ENCODE measurements around the gene AIP. TPM values are rescaled to one million over a fixed set of nuclear protein-coding genes. Genes with fewer than 3 reads are reported as not detected.

Gene AIP
- polyA plus RNA-seq, 3 donors, result 76.7 to 132 (median 99.3) TPM

- H3K36me3 ChIP-seq (replicated peaks in 1 of 2; ENCODE audit: control insufficient read depth in 1 of 2, insufficient read depth in 2 of 2, low read length in 2 of 2), result no peaks in the 10 kb centered on the region
- H3K4me1 Mint-ChIP-seq, result peaks cover 33% of the 10 kb centered on the region
- no peaks in the 10 kb centered on the region for H3K9me3 ChIP-seq (replicated peaks in 1 of 2; ENCODE audit: control insufficient read depth in 1 of 2, insufficient read depth in 1 of 2, low read length in 2 of 2)
- no peaks in the 10 kb centered on the region for H4K20me1 ChIP-seq (ENCODE audit: insufficient read depth, low read length)
- no peak for TF ChIP-seq CTCF (IDR thresholded peaks at IDR 0.05)
- peak overlapping the region; percentile 92 for H3K4me2 ChIP-seq (replicated peaks; ENCODE audit: extremely low read depth, low read length, poor library complexity, severe bottlenecking)
- intact Hi-C loops (cut with micrococcal nuclease), result loop anchor here (2.0 to 5.0 kb wide), 4 partner anchors 34 to 66 kb away; partner anchors contain the start of genes PPP1CA (in 1 of the 2), RPS6KB2 (in 1 of the 2) and TBC1D10C (in 1 of the 2)
- peak overlapping the region; percentile 79 to 92 for H3K4me3 Mint-ChIP-seq
- no peak overlapping the region for H3K27ac ChIP-seq (ENCODE audit: low read depth in 1 of 2, low read length in 2 of 2)
- peak overlapping the region in 3 of 7 donors; percentile 26 to 66 (median 47) for H3K27ac Mint-ChIP-seq
- peaks cover 0 to 2% of the 10 kb centered on the region in 2 donors for H3K36me3 Mint-ChIP-seq
- H3K4me3 ChIP-seq (replicated peaks in 1 of 3; ENCODE audit: low read depth in 2 of 3, low read length in 3 of 3), result peak overlapping the region in 2 of 3 experiments; percentile 63 to 88
- H3K9ac ChIP-seq (ENCODE audit: insufficient read depth, low read length, poor library complexity, severe bottlenecking), result peak overlapping the region; percentile 70
- H3K79me2 ChIP-seq (ENCODE audit: insufficient read depth, low read length), result peaks cover 7% of the 10 kb centered on the region
- no peaks in the 10 kb centered on the region for H3K27me3 ChIP-seq (ENCODE audit: control insufficient read depth in 2 of 2, insufficient read depth in 2 of 2, low read length in 2 of 2)
- H3K4me1 ChIP-seq (ENCODE audit: control insufficient read depth in 1 of 2, insufficient read depth in 2 of 2, low read length in 2 of 2), result peaks cover 32 to 52% of the 10 kb centered on the region in 2 donors
- WGBS (ENCODE audit: insufficient coverage), result 70% methylated on average over 5 of the region's 5 CpGs
- peaks cover 0 to 10% (median 4%) of the 10 kb centered on the region in 3 donors for H3K27me3 Mint-ChIP-seq (ENCODE audit: low read depth in 3 of 3)
- DNase-seq, result no peak
- no peak overlapping the region for H2AFZ ChIP-seq (ENCODE audit: insufficient read depth, low read depth, low read length, poor library complexity, severe bottlenecking)
- peaks cover 0 to 2% (median 0%) of the 10 kb centered on the region in 7 donors for H3K9me3 Mint-ChIP-seq
These were observed 14.8 kb upstream of the AIP start for GRCh38 chr11:67468056-67468455.

GRCh38 chr11:67468456-67468758 is 14.4 kb upstream of the AIP start:
- no peaks in the 10 kb centered on the region for H3K36me3 ChIP-seq (replicated peaks in 1 of 2; ENCODE audit: control insufficient read depth in 1 of 2, insufficient read depth in 2 of 2, low read length in 2 of 2)
- peaks cover 0 to 2% (median 0%) of the 10 kb centered on the region in 7 donors for H3K9me3 Mint-ChIP-seq
- H3K79me2 ChIP-seq (ENCODE audit: insufficient read depth, low read length), result peaks cover 7% of the 10 kb centered on the region
- no peaks in the 10 kb centered on the region for H4K20me1 ChIP-seq (ENCODE audit: insufficient read depth, low read length)
- H2AFZ ChIP-seq (ENCODE audit: insufficient read depth, low read depth, low read length, poor library complexity, severe bottlenecking), result peak overlapping the region; percentile 81
- peak overlapping the region; percentile 63 to 88 (median 66) for H3K4me3 ChIP-seq (replicated peaks in 1 of 3; ENCODE audit: low read depth in 2 of 3, low read length in 3 of 3)
- peak overlapping the region in 5 of 7 donors; percentile 26 to 66 (median 52) for H3K27ac Mint-ChIP-seq
- intact Hi-C loops (cut with micrococcal nuclease), result loop anchor here (2.0 to 5.0 kb wide), 4 partner anchors 34 to 66 kb away; partner anchors contain the start of genes PPP1CA (in 1 of the 2), RPS6KB2 (in 1 of the 2) and TBC1D10C (in 1 of the 2)
- H3K27ac ChIP-seq (ENCODE audit: low read depth in 1 of 2, low read length in 2 of 2), result no peak overlapping the region
- WGBS (ENCODE audit: insufficient coverage), result 4% methylated on average over 6 of the region's 6 CpGs
- H3K27me3 Mint-ChIP-seq (ENCODE audit: low read depth in 3 of 3), result peaks cover 0 to 10% (median 5%) of the 10 kb centered on the region in 3 donors
- H3K4me1 Mint-ChIP-seq, result peaks cover 33% of the 10 kb centered on the region
- no peaks in the 10 kb centered on the region for H3K9me3 ChIP-seq (replicated peaks in 1 of 2; ENCODE audit: control insufficient read depth in 1 of 2, insufficient read depth in 1 of 2, low read length in 2 of 2)
- H3K4me1 ChIP-seq (ENCODE audit: control insufficient read depth in 1 of 2, insufficient read depth in 2 of 2, low read length in 2 of 2), result peaks cover 32 to 49% of the 10 kb centered on the region in 2 donors
- no peak for TF ChIP-seq CTCF (IDR thresholded peaks at IDR 0.05)
- no peak for DNase-seq
- peak overlapping the region; percentile 70 for H3K9ac ChIP-seq (ENCODE audit: insufficient read depth, low read length, poor library complexity, severe bottlenecking)
- H3K4me2 ChIP-seq (replicated peaks; ENCODE audit: extremely low read depth, low read length, poor library complexity, severe bottlenecking), result peak overlapping the region; percentile 92
- H3K27me3 ChIP-seq (ENCODE audit: control insufficient read depth in 2 of 2, insufficient read depth in 2 of 2, low read length in 2 of 2), result no peaks in the 10 kb centered on the region
- peak overlapping the region; percentile 79 to 92 for H3K4me3 Mint-ChIP-seq
- H3K36me3 Mint-ChIP-seq, result peaks cover 0 to 2% of the 10 kb centered on the region in 2 donors
